Astrocyte (in vitro differentiated cells and primary cell): ENCODE data around the gene RBP4. TPM values are rescaled to one million over a fixed set of nuclear protein-coding genes. Genes with fewer than 3 reads are reported as not detected.

Experiments used
- DNase-seq: peaks from one replicate; pipeline ENCODE4 v3.0.0-alpha.2; 2010; ENCODE audit warnings: low read depth
- FAIRE-seq: peaks from 2 replicates; lab custom pipeline; 2011; peaks lifted over from hg19 to GRCh38; lab: Jason Lieb, UNC
- H2AFZ ChIP-seq: 2 replicates; pipeline ENCODE4 v1.6.0; 2012; ENCODE audit warnings: low read depth, low read length, inconsistent platforms
- H3K27ac ChIP-seq: 2 replicates; pipeline ENCODE4 v1.5.1; 2011; ENCODE audit warnings: low read depth, low read length, inconsistent platforms
- H3K27me3 ChIP-seq: 2 replicates; pipeline ENCODE4 v1.6.0; 2011; ENCODE audit warnings: low read length, inconsistent platforms; ENCODE audit not compliant: insufficient read depth
- H3K36me3 ChIP-seq: 2 replicates; pipeline ENCODE4 v1.5.1; 2011; ENCODE audit warnings: low read length, inconsistent platforms; ENCODE audit not compliant: insufficient read depth
- H3K4me1 ChIP-seq: 2 replicates; pipeline ENCODE4 v1.5.1; 2011; ENCODE audit warnings: low read length, inconsistent platforms; ENCODE audit not compliant: insufficient read depth
- H3K4me2 ChIP-seq: 2 replicates; pipeline ENCODE4 v1.6.0; 2012; ENCODE audit warnings: low read length, inconsistent platforms
- H3K4me3 ChIP-seq: 2 replicates; pipeline ENCODE4 v1.5.1; 2011; ENCODE audit warnings: low read depth, mild to moderate bottlenecking, low read length, inconsistent platforms; ENCODE audit not compliant: insufficient read depth
- H3K79me2 ChIP-seq: 2 replicates; pipeline ENCODE4 v1.6.0; 2012; ENCODE audit warnings: mild to moderate bottlenecking, low read length, inconsistent platforms; ENCODE audit not compliant: insufficient read depth
- H3K9ac ChIP-seq: 2 replicates; pipeline ENCODE4 v1.6.0; 2012; ENCODE audit warnings: mild to moderate bottlenecking, low read length, inconsistent platforms
- H3K9me3 ChIP-seq: 2 replicates; pipeline ENCODE4 v1.5.1; 2012; ENCODE audit warnings: low read depth, mild to moderate bottlenecking, low read length, inconsistent platforms; ENCODE audit not compliant: insufficient read depth
- H4K20me1 ChIP-seq: 2 replicates; pipeline ENCODE4 v1.6.0; 2012; ENCODE audit warnings: low read length, inconsistent platforms; ENCODE audit not compliant: insufficient read depth
- H3K27ac Mint-ChIP-seq: one replicate; pipeline ENCODE4 v1.8.0; 2021; ENCODE audit warnings: mild to moderate bottlenecking, mixed read lengths; ENCODE audit not compliant: unreplicated experiment
- H3K27me3 Mint-ChIP-seq: one replicate; pipeline ENCODE4 v1.8.0; 2021; ENCODE audit warnings: low read depth, mixed read lengths; ENCODE audit not compliant: unreplicated experiment
- H3K36me3 Mint-ChIP-seq: one replicate; pipeline ENCODE4 v1.8.0; 2021; ENCODE audit warnings: low read depth, mixed read lengths; ENCODE audit not compliant: unreplicated experiment
- H3K4me1 Mint-ChIP-seq: one replicate; pipeline ENCODE4 v1.8.0; 2021; ENCODE audit warnings: low read depth, mixed read lengths; ENCODE audit not compliant: unreplicated experiment
- H3K4me3 Mint-ChIP-seq: one replicate; pipeline ENCODE4 v1.8.0; 2021; ENCODE audit warnings: mild to moderate bottlenecking, moderate library complexity, mixed read lengths; ENCODE audit not compliant: unreplicated experiment
- H3K9me3 Mint-ChIP-seq: one replicate; pipeline ENCODE4 v1.8.0; 2021; ENCODE audit warnings: mild to moderate bottlenecking, mixed read lengths; ENCODE audit not compliant: unreplicated experiment
- CTCF ChIP-seq: IDR thresholded peaks from 2 replicates; pipeline ENCODE4 v1.5.1; 2011; ENCODE audit warnings: low read depth, mild to moderate bottlenecking, inconsistent platforms, low read length, moderate library complexity; ENCODE audit not compliant: insufficient read depth
- EZH2 ChIP-seq: IDR thresholded peaks from 2 replicates; pipeline ENCODE4 v1.6.1; 2012; ENCODE audit warnings: mild to moderate bottlenecking, low read length, inconsistent platforms; ENCODE audit not compliant: insufficient read depth
- total RNA-seq: library from RNA; stranded (reverse); gene quantifications from 2 replicates; pipeline ENCODE4 v1.2.1, GENCODE V29; 2021

The RBP4 gene
- total RNA-seq, 1 donor from 2014 or later: 0.27 TPM

- Histone ChIP-seq H3K4me1 (no peaks in the 10 kb centered on the region), H3K9ac (no peak overlapping the region), H4K20me1 (no peaks in the 10 kb centered on the region), H2AFZ (no peak overlapping the region), H3K4me3 (no peak overlapping the region), H3K36me3 (no peaks in the 10 kb centered on the region), H3K27ac (no peak overlapping the region), H3K79me2 (no peaks in the 10 kb centered on the region), H3K27me3 (peaks cover under 1% of the 10 kb centered on the region), H3K9me3 (no peaks in the 10 kb centered on the region), H3K4me2 (no peak overlapping the region)
- Mint-ChIP-seq H3K4me1 (no peaks in the 10 kb centered on the region), H3K4me3 (no peak overlapping the region), H3K36me3 (no peaks in the 10 kb centered on the region), H3K27ac (no peak overlapping the region), H3K9me3 (no peaks in the 10 kb centered on the region), H3K27me3 (peaks cover 23% of the 10 kb centered on the region)
- FAIRE-seq (no peak), DNase-seq (no peak)
- TF ChIP-seq EZH2: no peak
Measured at GRCh38 chr10:93630625-93631557, 29.9 kb upstream of the RBP4 start.

- TF ChIP-seq CTCF: no peak
- no peak for TF ChIP-seq EZH2
- peaks cover 8% of the 10 kb centered on the region for H3K27me3 ChIP-seq
- no peak overlapping the region for H3K9ac ChIP-seq
- Mint-ChIP-seq H3K4me3 (no peak overlapping the region), H3K27ac (no peak overlapping the region), H3K9me3 (no peaks in the 10 kb centered on the region), H3K36me3 (no peaks in the 10 kb centered on the region), H3K4me1 (no peaks in the 10 kb centered on the region), H3K27me3 (peaks cover 23% of the 10 kb centered on the region)
- no peaks in the 10 kb centered on the region for H4K20me1 ChIP-seq
- H3K4me3 ChIP-seq: no peak overlapping the region
- DNase-seq (no peak), FAIRE-seq (no peak)
- H3K36me3 ChIP-seq: no peaks in the 10 kb centered on the region
- no peaks in the 10 kb centered on the region for H3K9me3 ChIP-seq
- H2AFZ ChIP-seq: no peak overlapping the region
- H3K4me1 ChIP-seq: no peaks in the 10 kb centered on the region
- no peaks in the 10 kb centered on the region for H3K79me2 ChIP-seq
- no peak overlapping the region for H3K27ac ChIP-seq
- no peak overlapping the region for H3K4me2 ChIP-seq
Measured at GRCh38 chr10:93629647-93630305, 28.7 kb upstream of the RBP4 start.

- H4K20me1 ChIP-seq: no peaks in the 10 kb centered on the region
- no peaks in the 10 kb centered on the region for H3K4me1 ChIP-seq
- FAIRE-seq: no peak
- H3K4me3 Mint-ChIP-seq: no peak overlapping the region
- no peak overlapping the region for H3K27ac Mint-ChIP-seq
- H3K27me3 ChIP-seq: peaks cover 8% of the 10 kb centered on the region
- peaks cover 23% of the 10 kb centered on the region for H3K27me3 Mint-ChIP-seq
- H3K4me1 Mint-ChIP-seq: no peaks in the 10 kb centered on the region
- H3K9me3 Mint-ChIP-seq: no peaks in the 10 kb centered on the region
- no peaks in the 10 kb centered on the region for H3K79me2 ChIP-seq
- H3K9me3 ChIP-seq: no peaks in the 10 kb centered on the region
- H3K4me2 ChIP-seq: no peak overlapping the region
- no peak for TF ChIP-seq EZH2
- TF ChIP-seq CTCF: no peak
- H3K4me3 ChIP-seq: no peak overlapping the region
- H3K36me3 ChIP-seq: no peaks in the 10 kb centered on the region
- no peak for DNase-seq
- H2AFZ ChIP-seq: no peak overlapping the region
- no peak overlapping the region for H3K27ac ChIP-seq
- no peak overlapping the region for H3K9ac ChIP-seq
- no peaks in the 10 kb centered on the region for H3K36me3 Mint-ChIP-seq
Measured at GRCh38 chr10:93628858-93629257, 27.8 kb upstream of the RBP4 start.
